PFSK-1 (cell line): Measurements from ENCODE around the gene FAM107A.

Source experiments
- FOXP2 ChIP-seq: optimal IDR thresholded peaks from 2 replicates; pipeline ENCODE3; 2011; ENCODE audit warnings: borderline replicate concordance, control low read depth, inconsistent platforms; ENCODE audit not compliant: insufficient read depth; ENCODE audit errors: extremely low read length, extremely low read depth
- POLR2AphosphoS5 ChIP-seq: IDR thresholded peaks from 2 replicates; pipeline ENCODE4 v1.6.1; 2012; ENCODE audit warnings: low read depth, mild to moderate bottlenecking, control low read depth, low read length, moderate library complexity
- REST ChIP-seq, 2 experiments: IDR thresholded peaks; 2 replicates each; pipeline versions ENCODE4 v1.6.1 to v1.8.0; 2011 to 2012; ENCODE audit warnings: low read depth in 2 of 2, low read length in 2 of 2, control low read depth in 1 of 2, inconsistent platforms in 1 of 2, mild to moderate bottlenecking in 1 of 2, moderate library complexity in 1 of 2; ENCODE audit not compliant: insufficient read depth in 1 of 2
- SIN3A ChIP-seq: IDR thresholded peaks from 2 replicates; pipeline ENCODE4 v1.6.1; 2012; ENCODE audit warnings: mild to moderate bottlenecking, low read length, moderate library complexity, borderline replicate concordance; ENCODE audit not compliant: insufficient read depth
- TAF1 ChIP-seq: IDR thresholded peaks from 2 replicates; pipeline ENCODE4 v1.6.1; 2012; ENCODE audit warnings: low read length, control low read depth, borderline replicate concordance; ENCODE audit not compliant: insufficient read depth

GRCh38 chr3:58534592-58535494 lies 42.3 kb downstream of the FAM107A start:
- TF ChIP-seq REST (IDR thresholded peaks at IDR 0.05; ENCODE audit: insufficient read depth in 1 of 2, low read depth in 2 of 2, low read length in 2 of 2) (no peak), TAF1 (no peak), POLR2AphosphoS5 (no peak), FOXP2 (no peak), SIN3A (no peak)
